GM21515 (cell line): Measurements from ENCODE around the gene NIN.
A peak's percentile ranks its signal among the peaks of the same experiment; 100 is the strongest.

ENCODE experiments used
- ATAC-seq: cut with Tn5 transposase; IDR thresholded peaks from one replicate; pipeline ENCODE4 v1.9.1; 2021; ENCODE audit not compliant: unreplicated experiment

The NIN gene

DNA sequence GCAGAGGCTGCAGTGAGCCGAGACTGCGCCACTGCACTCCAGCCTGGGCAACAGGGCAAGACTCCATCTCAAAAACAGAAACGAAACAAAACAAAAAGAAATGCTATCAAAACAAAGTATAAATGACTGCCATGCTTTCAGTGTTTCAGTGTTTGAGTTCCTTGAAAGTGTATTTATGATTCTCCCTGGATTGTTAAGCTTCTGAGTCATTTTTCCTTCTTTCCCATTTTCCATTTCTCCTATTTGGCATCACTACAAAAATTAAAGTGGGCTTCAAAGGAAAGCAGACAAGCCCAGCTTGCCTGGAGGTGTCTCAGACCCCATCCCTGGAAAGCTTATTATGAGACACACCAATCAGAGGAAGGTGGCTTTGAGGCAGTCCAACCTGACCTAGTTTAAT is 35.1 kb downstream of the NIN start:
- no peak for ATAC-seq

DNA sequence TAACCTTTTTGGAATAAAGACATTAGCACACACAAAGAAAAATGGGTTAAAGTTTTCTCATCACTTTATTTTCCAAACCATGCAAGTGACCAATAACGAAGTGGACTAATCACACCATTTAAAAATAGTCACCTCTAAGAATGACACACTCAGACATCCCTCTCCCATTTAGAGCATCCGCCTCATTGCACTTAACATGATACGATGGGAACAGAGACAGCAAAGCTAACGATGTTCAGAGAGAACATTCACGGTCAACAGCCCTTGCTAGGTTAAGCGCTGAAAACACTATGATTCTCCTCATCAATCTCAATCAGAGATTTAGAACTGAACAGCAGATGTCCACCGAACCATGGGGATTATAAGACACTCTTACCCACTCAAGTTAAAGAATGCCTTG is 35.8 kb downstream of the NIN start:
- no peak for ATAC-seq

DNA sequence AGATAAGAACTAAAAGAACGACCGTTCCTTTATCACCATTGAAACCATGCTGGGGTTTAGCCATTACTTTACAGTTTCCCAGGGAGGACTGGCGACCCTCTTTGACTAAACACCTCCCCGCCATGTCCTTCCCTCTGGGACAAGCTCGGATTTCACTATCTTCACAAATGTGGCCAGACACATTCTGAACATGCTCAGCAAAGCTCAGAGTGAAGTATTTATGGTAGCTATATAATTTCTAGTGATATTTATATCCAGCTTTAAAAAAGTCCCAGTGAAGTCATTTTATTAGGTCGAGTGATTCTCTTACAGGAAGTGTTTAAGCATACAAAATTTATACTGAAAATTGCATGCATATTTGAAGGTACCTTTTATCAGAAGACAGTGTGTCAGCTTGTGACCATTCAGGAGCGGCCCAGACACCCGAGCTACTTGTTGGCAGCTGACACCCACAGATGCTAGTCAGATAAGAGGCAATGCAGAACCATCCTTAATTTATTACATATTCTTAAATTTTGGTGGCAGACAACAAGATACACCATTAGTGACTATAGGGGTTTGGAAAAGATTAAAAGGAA is 36.8 kb downstream of the NIN start:
- no peak for ATAC-seq

DNA sequence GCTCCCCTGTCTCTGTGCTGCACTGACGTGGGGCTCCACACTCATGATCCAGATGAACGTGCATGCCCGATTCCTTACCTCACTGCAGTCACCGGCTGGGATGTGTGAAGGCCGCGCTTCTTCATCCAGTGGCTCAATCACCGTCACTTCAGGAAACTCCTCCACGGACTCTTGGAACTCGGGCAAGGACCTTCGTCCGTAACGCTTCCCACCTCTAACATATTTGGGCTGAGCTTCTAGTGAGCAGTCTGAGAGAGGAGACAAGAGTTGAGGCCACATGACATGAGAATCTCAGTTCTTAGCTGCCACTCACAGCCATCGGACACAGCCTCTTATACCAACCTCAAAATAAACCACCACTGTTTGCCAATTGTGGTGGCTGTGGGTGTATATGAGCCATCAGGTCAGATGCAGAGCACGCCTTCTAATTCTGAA is 38.3 kb downstream of the NIN start:
- no peak for ATAC-seq

DNA sequence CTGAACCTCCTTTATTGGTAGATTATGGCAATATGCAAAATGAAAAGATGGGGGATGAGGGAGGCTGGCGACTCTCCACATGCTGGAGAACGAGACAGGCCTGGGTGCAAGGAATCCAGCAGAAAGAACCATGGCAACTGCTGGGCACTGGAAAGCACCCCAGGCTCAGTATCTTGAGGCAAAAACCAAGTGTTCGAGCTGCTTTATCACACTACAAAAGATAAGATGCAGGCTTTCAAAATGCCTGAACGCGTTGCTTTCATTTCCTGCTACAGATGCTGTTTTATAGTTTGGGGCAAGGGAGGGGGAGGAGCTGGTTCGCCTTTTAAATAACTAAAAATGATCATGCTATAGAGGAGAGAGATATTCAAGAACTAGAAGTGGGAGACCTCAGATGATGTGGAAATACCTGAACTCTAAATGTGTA is 38.9 kb downstream of the NIN start:
- no peak for ATAC-seq

DNA sequence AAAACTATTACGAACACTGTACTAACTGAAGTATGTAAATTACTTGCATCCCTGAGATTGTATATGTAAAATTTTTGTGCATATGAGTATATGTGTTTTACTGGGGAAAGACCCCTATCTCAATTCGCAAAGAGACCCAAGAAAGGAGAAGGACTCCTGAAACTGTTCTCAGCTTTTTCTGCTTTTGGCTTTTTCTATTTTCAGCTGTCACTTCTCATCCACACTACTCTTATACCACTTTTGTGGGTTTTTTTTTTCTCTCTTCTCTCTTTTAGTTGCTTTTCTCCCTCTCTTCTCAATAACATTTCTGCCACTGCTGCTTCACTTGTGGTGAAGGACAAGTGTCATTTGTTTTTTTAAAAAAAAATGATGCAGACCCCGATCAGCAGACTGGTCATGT is 39.8 kb downstream of the NIN start:
- ATAC-seq = peak; percentile 46

DNA sequence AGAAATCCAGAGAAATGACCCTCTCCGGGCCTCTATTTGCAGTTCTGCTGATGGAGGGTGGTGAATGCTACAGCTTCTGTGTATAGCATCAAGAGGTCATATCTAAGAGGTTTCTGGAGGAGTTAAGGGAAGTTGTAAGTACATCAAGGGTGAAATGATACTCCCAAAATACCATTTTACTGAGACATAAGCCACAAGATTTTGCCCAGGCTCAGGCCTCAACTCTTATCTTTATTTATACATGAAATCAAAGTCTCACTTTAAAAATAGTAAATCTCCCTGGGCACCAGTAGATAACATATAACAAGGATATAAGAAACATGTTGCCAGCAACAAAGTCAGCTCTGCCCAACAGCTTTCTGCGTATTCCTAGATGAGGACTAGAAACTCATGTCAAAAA is 40.4 kb downstream of the NIN start:
- no peak for ATAC-seq

DNA sequence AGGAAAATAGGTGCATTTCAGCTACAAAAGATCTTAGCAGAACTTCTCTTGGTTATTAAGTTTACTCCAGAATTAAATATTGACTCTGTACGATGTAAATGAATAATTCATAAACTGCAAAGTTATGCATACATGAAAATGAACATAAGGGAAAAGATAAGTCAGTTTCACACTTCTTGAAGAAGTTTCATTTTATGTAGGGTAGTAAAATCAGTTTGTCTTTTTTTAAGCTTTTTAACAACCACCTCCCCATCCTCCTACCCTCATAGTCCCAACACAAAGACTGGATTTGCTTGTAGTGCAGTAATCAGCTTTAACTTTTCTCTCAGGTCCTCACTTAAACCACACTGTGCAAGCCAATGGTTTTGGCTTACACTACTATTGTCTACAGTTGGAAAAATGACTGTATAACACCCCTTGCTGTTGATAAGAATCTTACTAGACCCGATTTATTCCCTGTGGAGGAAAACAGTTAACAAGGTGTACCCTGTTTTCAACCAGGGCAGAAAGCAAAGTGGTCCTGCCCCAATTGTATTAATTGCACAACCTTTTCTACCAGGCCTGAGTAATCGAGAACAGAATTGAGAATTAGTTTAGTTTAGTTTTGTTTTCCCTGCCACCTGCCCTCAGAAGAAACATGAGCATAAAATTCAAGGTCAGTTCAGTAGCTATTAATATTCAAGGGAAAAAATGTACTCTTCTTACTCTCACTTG is 44.1 kb downstream of the NIN start:
- no peak for ATAC-seq

DNA sequence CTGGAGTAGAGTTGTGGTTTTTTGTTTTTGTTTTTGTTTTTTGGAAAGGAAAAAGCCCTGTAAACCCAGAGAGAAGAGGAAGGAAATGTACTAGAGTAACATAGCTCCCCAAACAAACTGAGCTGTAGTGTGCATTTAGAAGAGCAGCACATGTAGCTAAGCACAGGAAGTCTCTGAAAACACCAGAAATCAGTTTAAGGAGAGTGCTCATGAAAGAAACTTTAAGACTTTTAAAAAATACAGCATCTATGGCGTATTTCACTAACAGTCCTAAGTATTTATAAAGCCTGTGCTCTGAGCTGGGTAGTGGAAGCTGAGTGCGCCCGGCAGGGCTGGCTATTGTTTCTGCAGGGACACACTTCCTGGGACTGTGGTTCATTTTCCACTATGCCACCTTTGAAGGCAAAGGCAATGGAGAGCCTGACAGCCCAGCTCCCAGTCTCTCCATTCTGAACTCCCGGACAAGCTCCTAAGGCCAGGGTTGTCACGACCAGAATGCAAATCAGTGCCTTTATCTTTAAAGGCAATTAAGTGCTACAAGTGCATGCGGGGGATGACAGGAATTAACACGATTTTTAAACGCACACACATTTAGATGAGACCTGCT is 45.4 kb downstream of the NIN start:
- no peak for ATAC-seq

DNA sequence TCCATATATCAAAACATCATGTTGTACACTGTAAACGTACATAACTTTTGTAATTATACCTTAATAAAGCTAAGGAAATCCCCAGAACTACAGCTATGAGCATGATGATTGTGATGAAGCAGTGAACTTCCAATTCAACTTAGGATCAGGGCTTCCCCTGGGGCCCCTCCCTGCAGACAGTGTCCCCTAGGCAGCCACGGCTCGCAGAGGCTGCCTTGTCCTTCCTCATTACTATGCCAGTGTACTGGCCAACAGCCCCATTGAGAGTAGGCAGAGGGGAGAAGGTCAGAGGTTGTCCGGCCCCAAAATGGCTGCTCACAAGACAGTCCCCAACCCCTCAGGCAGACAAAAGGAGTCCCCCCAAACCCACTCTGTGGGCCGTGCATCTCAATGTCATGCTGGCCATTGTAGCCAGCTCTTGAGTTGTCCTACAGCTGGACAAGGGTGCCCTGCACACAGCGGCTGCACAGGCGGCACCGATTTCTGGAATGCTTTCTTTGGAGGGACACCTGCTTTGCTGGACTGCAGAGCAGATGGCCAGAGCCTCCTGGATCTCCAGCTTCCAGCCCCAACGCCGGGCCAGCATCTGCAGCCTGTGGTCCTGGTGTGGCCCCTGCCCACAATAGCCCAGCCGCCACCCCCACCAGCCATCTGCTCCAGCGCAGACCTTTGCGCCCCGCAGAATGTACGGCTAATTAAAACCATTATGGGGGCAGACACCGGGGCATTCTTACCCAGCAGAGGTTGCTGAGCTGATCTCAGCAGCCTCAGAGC is 46.1 kb downstream of the NIN start:
- ATAC-seq = no peak

DNA sequence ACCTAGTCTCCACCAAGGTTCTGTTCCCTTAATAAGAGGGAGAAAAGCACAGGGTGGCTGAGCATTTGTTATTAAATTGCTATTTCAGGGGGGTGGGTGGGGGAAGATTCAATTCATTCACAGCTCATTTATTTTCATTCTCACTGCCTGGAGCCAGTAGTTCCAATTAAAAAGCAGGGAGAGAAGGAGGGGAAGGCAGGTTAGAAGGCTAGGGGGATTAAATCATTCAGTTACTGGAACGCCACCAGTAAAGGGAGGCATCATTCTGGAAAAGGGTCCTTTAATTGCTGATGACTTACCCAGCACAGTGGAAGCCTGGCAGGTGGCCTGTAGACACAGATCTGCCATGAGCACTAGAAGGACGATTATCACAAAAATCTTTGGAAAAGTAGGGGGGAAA is 47.4 kb downstream of the NIN start:
- no peak for ATAC-seq

DNA sequence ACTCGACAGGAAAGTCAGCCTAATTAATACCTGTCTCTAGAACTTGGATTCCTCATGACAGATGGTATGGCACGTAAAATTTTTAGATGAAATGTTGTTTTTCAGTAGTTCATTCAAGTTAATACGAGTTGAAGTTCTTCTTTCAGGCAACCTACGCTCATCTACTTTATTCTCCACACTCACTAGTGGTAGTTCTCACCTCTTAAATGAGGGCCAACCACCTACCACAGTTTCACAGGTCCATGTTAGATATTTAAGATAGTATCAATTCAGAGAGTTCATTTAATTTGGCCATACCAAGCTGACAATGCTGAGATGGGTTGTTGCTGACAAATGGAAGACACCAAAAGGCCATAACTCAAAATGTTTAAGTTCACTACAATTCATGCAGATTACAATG is 50.6 kb downstream of the NIN start:
- ATAC-seq = no peak

DNA sequence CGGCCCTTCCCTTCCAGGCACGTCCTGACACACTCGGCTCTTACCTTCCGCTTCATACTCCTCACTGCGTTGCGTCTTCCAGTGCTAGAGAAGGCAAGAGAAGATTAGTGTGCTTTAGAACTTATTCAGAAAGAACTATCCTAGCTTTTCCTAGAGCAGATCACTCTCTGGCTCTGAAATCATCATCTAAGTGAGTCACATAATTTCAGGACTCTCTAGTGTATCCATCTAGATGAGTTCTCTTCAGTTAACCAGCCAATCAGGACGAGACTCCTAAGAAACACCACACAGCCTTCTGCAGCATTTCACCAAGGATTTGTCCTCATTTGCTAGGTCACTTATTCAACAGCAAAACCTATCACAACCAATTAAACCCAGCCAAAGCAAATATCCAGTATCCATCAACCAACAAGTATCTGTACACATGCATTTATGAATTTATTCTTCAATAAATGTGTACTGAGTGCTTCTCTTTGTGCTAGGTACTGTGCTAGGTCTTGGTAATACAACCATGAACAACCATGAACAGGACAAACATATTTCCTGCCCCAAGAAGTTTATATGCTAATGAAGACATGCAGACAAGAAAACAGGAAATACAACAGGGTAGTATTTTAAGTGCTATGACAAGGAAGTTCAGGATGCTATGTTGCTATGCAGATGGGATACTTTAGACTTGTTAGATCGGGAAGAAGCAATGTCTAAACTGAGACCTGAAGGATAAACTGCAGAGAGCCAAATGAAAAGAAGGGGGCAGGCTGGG is 52.1 kb downstream of the NIN start:
- ATAC-seq = no peak

DNA sequence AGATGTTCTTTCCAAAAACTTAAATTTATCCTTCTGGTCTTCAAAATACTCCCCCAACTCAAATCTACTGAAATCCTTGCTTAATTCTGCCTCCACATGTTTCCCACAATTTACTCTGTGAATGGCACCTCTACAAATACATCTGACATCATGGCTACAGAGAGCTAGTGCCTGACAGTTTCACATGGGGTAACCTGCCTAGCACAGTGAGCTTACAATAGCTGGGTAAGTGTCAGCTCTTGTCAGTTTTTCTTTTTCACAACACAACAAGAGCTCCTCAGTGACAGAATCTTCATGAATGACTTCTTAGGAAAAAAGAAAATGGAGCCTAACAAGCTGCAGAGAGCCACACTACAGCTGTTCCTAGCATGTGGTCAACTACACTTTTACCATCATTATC is 54.4 kb downstream of the NIN start:
- no peak for ATAC-seq

DNA sequence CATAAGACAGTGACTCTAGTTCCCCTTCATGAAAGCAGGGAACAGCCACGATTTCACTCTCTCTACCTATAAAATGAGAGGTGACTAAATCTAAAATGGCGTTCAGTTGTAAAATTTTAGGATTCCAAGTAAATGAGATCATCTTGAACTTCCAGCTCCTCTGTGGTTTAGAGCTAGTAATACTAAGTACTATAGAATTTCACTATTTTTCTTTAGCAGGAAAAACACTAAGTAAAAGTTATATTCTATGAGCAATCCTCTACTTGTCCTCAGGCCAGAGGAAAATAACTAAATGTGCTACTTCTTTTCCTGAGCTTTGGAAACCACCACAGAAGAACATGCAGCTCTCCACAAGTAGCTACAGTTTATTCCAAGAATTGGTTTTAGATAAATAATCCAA is 55.6 kb downstream of the NIN start:
- ATAC-seq = no peak

DNA sequence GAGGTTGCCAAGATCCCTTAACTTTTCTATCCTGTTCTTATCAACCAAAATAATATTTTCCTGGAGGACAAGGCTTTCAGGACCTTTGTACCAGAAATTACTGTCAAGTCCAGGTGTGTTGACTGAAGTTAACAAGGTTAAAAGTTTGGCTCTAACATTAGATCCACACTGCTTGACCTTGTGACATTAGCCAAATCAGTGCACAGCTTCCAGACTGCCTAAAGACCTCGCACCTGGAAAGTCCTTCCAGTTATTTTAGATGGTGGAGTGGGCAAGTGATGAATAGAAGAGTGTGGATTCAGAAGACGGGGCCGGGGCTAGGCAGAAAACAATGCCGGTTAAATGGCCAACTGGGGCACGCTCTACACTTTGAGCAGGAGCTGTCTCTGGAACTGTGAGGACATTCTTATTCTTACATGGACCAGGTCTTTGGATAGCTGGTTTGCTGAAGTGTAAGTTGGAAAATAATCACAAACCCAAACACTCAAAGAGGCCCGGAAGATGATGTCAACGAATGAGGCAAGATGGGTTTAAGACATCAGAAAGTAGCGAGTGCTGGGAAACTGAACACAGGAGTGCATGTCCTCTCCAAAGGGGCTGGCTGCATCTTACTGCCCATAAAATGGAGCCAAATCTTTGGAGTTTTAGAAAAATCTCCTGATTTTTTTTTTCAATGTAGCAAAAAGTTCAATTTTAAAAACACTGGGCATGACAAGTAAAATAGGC is 56.3 kb downstream of the NIN start:
- no peak for ATAC-seq

DNA sequence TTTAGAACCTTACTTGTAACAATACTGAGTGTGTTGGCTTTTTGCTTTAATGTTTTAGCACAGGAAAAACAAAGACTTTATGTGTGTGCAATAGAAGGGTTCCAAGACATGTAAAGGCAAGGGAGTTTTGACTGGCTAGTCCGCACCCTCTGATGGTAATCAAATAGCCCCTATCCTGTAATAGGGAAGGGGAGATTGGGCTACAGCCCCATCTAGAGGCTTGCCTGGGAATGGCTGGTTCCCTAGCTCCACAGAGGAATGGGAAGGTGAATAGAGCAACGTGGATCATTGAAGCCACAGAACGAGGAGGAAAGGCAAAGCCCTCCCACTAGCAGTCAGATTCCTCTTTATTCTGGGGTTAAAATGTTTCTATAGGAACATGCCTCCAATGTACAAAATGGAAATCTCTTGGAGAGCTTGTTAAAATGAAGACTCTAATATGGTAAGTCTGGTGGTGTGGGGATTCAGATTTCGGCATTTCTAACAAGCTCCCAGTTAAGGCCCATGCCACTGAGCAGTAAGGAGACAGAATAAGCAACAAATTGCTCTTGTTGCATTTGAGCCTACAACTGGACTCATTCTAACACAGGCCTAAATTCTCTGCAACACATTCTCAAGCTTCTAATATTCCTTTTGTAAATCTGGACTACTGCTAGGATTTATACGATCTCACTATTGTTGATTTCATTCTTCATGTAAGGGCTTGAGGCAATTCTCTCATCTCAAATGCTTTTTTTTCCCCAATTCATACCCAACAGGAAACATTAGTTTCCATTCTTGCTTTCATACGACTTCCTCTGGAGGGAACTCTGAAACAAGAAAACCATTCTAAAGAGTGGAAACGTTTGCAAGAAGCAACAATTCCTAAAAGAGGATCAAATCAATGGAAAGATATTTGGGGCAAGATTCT is 57.1 kb downstream of the NIN start:
- no peak for ATAC-seq

DNA sequence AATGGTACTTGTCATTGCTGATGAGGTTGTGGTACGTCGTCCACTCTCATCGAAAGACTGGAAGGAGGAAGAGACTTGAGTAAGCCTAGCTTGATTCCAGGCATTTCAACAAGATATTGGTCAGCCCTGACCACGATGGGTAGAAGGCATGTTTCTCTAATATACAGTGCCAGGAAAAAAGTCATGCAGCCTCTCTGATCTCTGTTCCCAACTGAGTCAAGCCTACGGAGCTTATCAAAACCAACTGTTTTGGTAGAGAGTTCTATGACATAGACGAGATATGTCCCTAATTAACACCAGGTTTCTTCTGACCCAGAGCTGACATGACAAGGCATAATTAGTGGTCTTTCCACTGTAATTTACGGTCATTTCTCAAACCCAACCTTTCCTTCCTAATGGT is 58.5 kb downstream of the NIN start:
- ATAC-seq = no peak

DNA sequence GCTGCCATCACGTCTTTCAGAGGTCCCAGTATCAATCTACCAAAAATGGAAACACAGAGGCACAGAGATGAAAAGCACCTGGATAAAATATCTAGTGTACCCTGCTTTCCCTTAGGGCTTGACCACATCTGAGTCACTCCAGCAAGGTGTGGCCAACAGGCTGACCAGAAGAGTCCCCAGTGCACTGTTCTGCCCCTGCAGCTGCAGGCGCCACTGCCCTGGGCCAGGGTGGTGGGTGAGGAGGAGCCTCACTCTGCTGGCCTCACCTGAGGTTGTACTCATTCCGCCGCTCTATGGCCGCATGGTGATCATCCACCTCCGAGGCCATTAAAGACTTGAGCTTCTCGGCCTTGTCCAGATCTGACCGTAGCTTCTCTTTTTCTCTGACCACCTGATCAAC is 60.4 kb downstream of the NIN start:
- ATAC-seq = no peak
